ENCODE results near the gene SELENOK.

Gene SELENOK

GRCh38 chr3:53881691-53882593 lies 9.7 kb downstream of the SELENOK start, which contains the start of gene ACTR8:
Gene ACTR8, minus strand, starts transcription at chr3:53882152. Its CDS starts 51 bp downstream, at chr3:53882101.
- peak; percentile 87 for DNase-seq

GRCh38 chr3:53880396-53881345 lies 11.0 kb downstream of the SELENOK start:
- DNase-seq = no peak

- no peak for DNase-seq
These were observed 25.7 kb downstream of the SELENOK start for GRCh38 chr3:53865732-53866499.

- no peak for DNase-seq
These were observed 28.5 kb downstream of the SELENOK start for GRCh38 chr3:53863145-53863544.

- DNase-seq = no peak
These were observed 29.4 kb downstream of the SELENOK start for GRCh38 chr3:53862241-53862640.

- DNase-seq = no peak
These were observed 31.5 kb downstream of the SELENOK start for GRCh38 chr3:53860196-53860595.

GRCh38 chr3:53859178-53859577 lies 32.5 kb downstream of the SELENOK start:
- DNase-seq = no peak

- DNase-seq = no peak
These were observed 33.4 kb downstream of the SELENOK start for GRCh38 chr3:53858096-53858741.

GRCh38 chr3:53856964-53857363 lies 34.7 kb downstream of the SELENOK start:
- no peak for DNase-seq

GRCh38 chr3:53850895-53851294 lies 40.8 kb downstream of the SELENOK start:
- no peak for DNase-seq

GRCh38 chr3:53849916-53850315 lies 41.7 kb downstream of the SELENOK start:
- no peak for DNase-seq

GRCh38 chr3:53846851-53847155 lies 44.9 kb downstream of the SELENOK start:
- no peak for DNase-seq

- DNase-seq = no peak
These were observed 45.4 kb downstream of the SELENOK start, which contains the start of the genes CHDH and IL17RB for GRCh38 chr3:53846134-53846850. Gene CHDH, minus strand, starts transcription at chr3:53846419. Its CDS starts 22,411 bp downstream, at chr3:53824008. Gene IL17RB, plus strand, starts transcription at chr3:53846568. Its CDS starts 21 bp downstream, at chr3:53846589.

GRCh38 chr3:53845881-53846133 lies 45.9 kb downstream of the SELENOK start:
- no peak for DNase-seq

GRCh38 chr3:53845103-53845880 lies 46.4 kb downstream of the SELENOK start:
- no peak for DNase-seq

GRCh38 chr3:53844262-53845102 lies 47.2 kb downstream of the SELENOK start:
- DNase-seq = no peak

- no peak for DNase-seq
These were observed 48.2 kb downstream of the SELENOK start for GRCh38 chr3:53843195-53844177.

- no peak for DNase-seq
These were observed 49.0 kb downstream of the SELENOK start for GRCh38 chr3:53842436-53843194.
